B cell (primary cell): ENCODE data around the gene PTPRG. TPM values are rescaled to one million over a fixed set of nuclear protein-coding genes. Genes with fewer than 3 reads are reported as not detected.

Experiments used
- ATAC-seq: fragments of 200-7000 bp; cut with Tn5 transposase; one replicate; pipeline ENCODE4 v1.10.0; 2021; ENCODE audit warnings: low read depth, mild to moderate bottlenecking, moderate number of reproducible peaks, moderate library complexity
- CTCF ChIA-PET: fragments of 350-600 bp; sonication (Branson Sonifier 250); formaldehyde crosslinking; loops from one replicate; lab custom pipeline; 2021; ENCODE audit warnings: antibody characterized with exemption, inconsistent platforms; lab: Charles Lee
- POLR2A ChIA-PET: fragments of 350-600 bp; sonication (Branson Sonifier 250); formaldehyde crosslinking; loops from one replicate; lab custom pipeline; 2021; ENCODE audit warnings: antibody characterized with exemption; lab: Charles Lee
- DNase-seq: peaks from one replicate; pipeline ENCODE4 v3.0.0; 2013
- H2AFZ ChIP-seq: 2 replicates; pipeline ENCODE4 v1.6.1; 2012; ENCODE audit warnings: mild to moderate bottlenecking, low read depth, low read length; ENCODE audit not compliant: insufficient read depth, poor library complexity, severe bottlenecking
- H3K27ac ChIP-seq, 2 donors: 1 replicate in 1 of 2; 2 replicates in 1 of 2; pipeline ENCODE4 v1.5.1; 2012 to 2013; ENCODE audit warnings: low read length in 2 of 2, mild to moderate bottlenecking in 2 of 2, moderate library complexity in 1 of 2
- H3K27me3 ChIP-seq, 4 experiments: fragments of 200-600 bp in 1 of 4; sonication (generic) in 1 of 4; replicated peaks in 1 of 4; 1 replicate in 2 of 4; 2 replicates in 2 of 4; pipeline versions ENCODE4 v1.6.1 to v1.7.0; 2013 to 2016; ENCODE audit warnings: low read length in 3 of 4, mild to moderate bottlenecking in 2 of 4, mixed read lengths in 1 of 4, moderate library complexity in 1 of 4; ENCODE audit not compliant: insufficient read depth in 4 of 4, control insufficient read depth in 3 of 4; ENCODE audit errors: control extremely low read depth in 1 of 4
- H3K36me3 ChIP-seq, 2 experiments: replicated peaks in 1 of 2; 1 replicate in 1 of 2; 2 replicates in 1 of 2; pipeline versions ENCODE4 v1.6.1 to v1.7.1; 2013; ENCODE audit warnings: low read length in 1 of 2; ENCODE audit not compliant: insufficient read depth in 2 of 2, control insufficient read depth in 1 of 2; ENCODE audit errors: control extremely low read depth in 1 of 2, extremely low read depth in 1 of 2
- H3K4me1 ChIP-seq, 2 donors: fragments of 200-600 bp in 1 of 2; sonication (generic) in 1 of 2; 1 replicate in 1 of 2; 2 replicates in 1 of 2; pipeline versions ENCODE4 v1.5.1 to v1.6.1; 2013 to 2017; ENCODE audit warnings: low read length in 2 of 2; ENCODE audit not compliant: control insufficient read depth in 2 of 2, insufficient read depth in 2 of 2
- H3K4me2 ChIP-seq: replicated peaks from 2 replicates; pipeline ENCODE3; 2012; ENCODE audit warnings: mild to moderate bottlenecking, low read depth, low read length; ENCODE audit not compliant: poor library complexity, severe bottlenecking
- H3K4me3 ChIP-seq, 5 experiments: fragments of 200-600 bp in 1 of 5; sonication (generic) in 1 of 5; 1 replicate in 3 of 5; 2 replicates in 2 of 5; pipeline versions ENCODE4 v1.5.1 to v1.7.0; 2011 to 2016; ENCODE audit warnings: low read length in 4 of 5, mild to moderate bottlenecking in 4 of 5, low read depth in 2 of 5, control low read depth in 1 of 5, moderate library complexity in 1 of 5; ENCODE audit not compliant: insufficient read depth in 1 of 5; ENCODE audit errors: control extremely low read depth in 1 of 5, extremely low read depth in 1 of 5
- H3K79me2 ChIP-seq: fragments of 200-600 bp; sonication (generic); one replicate; pipeline ENCODE4 v1.6.0; 2016; ENCODE audit warnings: low read length; ENCODE audit not compliant: control insufficient read depth, insufficient read depth
- H3K9ac ChIP-seq: fragments of 200-600 bp; sonication (generic); 2 replicates; pipeline ENCODE4 v1.6.1; 2017; ENCODE audit warnings: mild to moderate bottlenecking, low read length, moderate library complexity
- H3K9me3 ChIP-seq, 3 donors: one replicate each; pipeline versions ENCODE4 v1.6.1 to v1.7.1; 2013; ENCODE audit warnings: low read length in 2 of 3; ENCODE audit not compliant: control insufficient read depth in 2 of 3, insufficient read depth in 1 of 3; ENCODE audit errors: control extremely low read depth in 1 of 3
- H4K20me1 ChIP-seq: 2 replicates; pipeline ENCODE4 v1.6.0; 2012; ENCODE audit warnings: mild to moderate bottlenecking, low read length; ENCODE audit not compliant: insufficient read depth, control insufficient read depth, poor library complexity, severe bottlenecking
- H3K27ac Mint-ChIP-seq: one replicate; pipeline ENCODE4 v1.8.0; 2021; ENCODE audit warnings: mixed read lengths
- H3K27me3 Mint-ChIP-seq: one replicate; pipeline ENCODE4 v1.8.0; 2021; ENCODE audit warnings: mixed read lengths
- H3K4me1 Mint-ChIP-seq: one replicate; pipeline ENCODE4 v1.8.0; 2021; ENCODE audit warnings: mixed read lengths
- H3K4me3 Mint-ChIP-seq: one replicate; pipeline ENCODE4 v1.8.0; 2021; ENCODE audit warnings: mixed read lengths
- H3K9me3 Mint-ChIP-seq: one replicate; pipeline ENCODE4 v1.8.0; 2022; ENCODE audit warnings: mixed read lengths; ENCODE audit not compliant: insufficient read depth
- CTCF ChIP-seq: fragments of 200-600 bp; IDR thresholded peaks from one replicate; pipeline ENCODE4 v1.8.0; 2022; ENCODE audit warnings: antibody characterized with exemption, mild to moderate bottlenecking
- EZH2 ChIP-seq: IDR thresholded peaks from 2 replicates; pipeline ENCODE4 v1.6.1; 2012; ENCODE audit warnings: borderline replicate concordance, low read depth, mild to moderate bottlenecking, moderate library complexity, low read length; ENCODE audit not compliant: insufficient read depth, poor library complexity, severe bottlenecking
- WGBS: methylation state at CpG from one replicate; pipeline ENCODE4 v1.1.5; 2013; ENCODE audit warnings: missing lambda C conversion rate; ENCODE audit not compliant: insufficient coverage; 5-methylcytosine and 5-hydroxymethylcytosine counted together
- intact Hi-C: fragments of 100-400 bp; cut with micrococcal nuclease; formaldehyde crosslinking; loops from one replicate; pipeline ENCODE4 v1.10.0; 2022
- polyA plus RNA-seq: library from polyadenylated mRNA; depleted of rRNA; stranded (reverse); fragments of >200 nt; gene quantifications from 2 replicates; pipeline ENCODE4 v1.2.3, GENCODE V29; 2012
- total RNA-seq, 2 donors: library from RNA; stranded (reverse); fragments of 120-200 nt in 1 of 2; gene quantifications; 1 replicate in 1 of 2; 2 replicates in 1 of 2; pipeline versions ENCODE4 v1.2.3 to v1.2.4, GENCODE V29; 2013 to 2022

The PTPRG gene
- total and polyA plus RNA-seq, 2 donors (not counting 1 experiment from before 2014, with no cell fraction given), result 0.12 to 1.3 TPM

GRCh38 chr3:61741551-61741950 is 180.2 kb downstream of the PTPRG start:
- Mint-ChIP-seq H3K27ac (no peak overlapping the region), H3K4me1 (no peaks in the 10 kb centered on the region), H3K4me3 (no peak overlapping the region), H3K27me3 (no peaks in the 10 kb centered on the region), H3K9me3 (no peaks in the 10 kb centered on the region)
- Histone ChIP-seq H3K4me2 (no peak overlapping the region), H3K27ac (no peak overlapping the region), H2AFZ (no peak overlapping the region), H3K9ac (no peak overlapping the region), H3K79me2 (no peaks in the 10 kb centered on the region), H3K4me1 (no peaks in the 10 kb centered on the region), H3K36me3 (no peaks in the 10 kb centered on the region), H3K27me3 (no peaks in the 10 kb centered on the region), H3K9me3 (no peaks in the 10 kb centered on the region), H4K20me1 (no peaks in the 10 kb centered on the region), H3K4me3 (no peak overlapping the region)
- no peak for DNase-seq
- CTCF ChIA-PET, result no interaction called here
- WGBS, result no CpG with 5 or more reads among the region's 3 CpGs
- no peak for ATAC-seq
- intact Hi-C loops, result no loop called here
- TF ChIP-seq CTCF, result no peak
- no peak for TF ChIP-seq EZH2
- POLR2A ChIA-PET, result no interaction called here

GRCh38 chr3:61742006-61742405 is 180.6 kb downstream of the PTPRG start:
- no peak overlapping the region for H2AFZ ChIP-seq
- H3K27ac Mint-ChIP-seq, result no peak overlapping the region

More at GRCh38 chr3:61742006-61742405, 180.6 kb downstream of the PTPRG start:
- Histone ChIP-seq H3K4me3 (no peak overlapping the region), H4K20me1 (no peaks in the 10 kb centered on the region), H3K4me1 (no peaks in the 10 kb centered on the region), H3K4me2 (no peak overlapping the region), H3K36me3 (no peaks in the 10 kb centered on the region), H3K27ac (no peak overlapping the region), H3K79me2 (no peaks in the 10 kb centered on the region), H3K9me3 (no peaks in the 10 kb centered on the region), H3K27me3 (no peaks in the 10 kb centered on the region), H3K9ac (no peak overlapping the region)
- CTCF ChIA-PET, result no interaction called here
- intact Hi-C loops, result no loop called here
- Mint-ChIP-seq H3K27me3 (no peaks in the 10 kb centered on the region), H3K4me3 (no peak overlapping the region), H3K9me3 (no peaks in the 10 kb centered on the region), H3K4me1 (no peaks in the 10 kb centered on the region)
- 100% methylated on average over 2 of the region's 7 CpGs for WGBS
- POLR2A ChIA-PET, result no interaction called here
- ATAC-seq, result no peak
- TF ChIP-seq CTCF (no peak), EZH2 (no peak)
- DNase-seq, result no peak
